ENCODE measurements around the gene KCNIP3.

- no peak for TF ChIP-seq POLR2A (IDR thresholded peaks at IDR 0.05)
- no peak for TF ChIP-seq CTCF (IDR thresholded peaks at IDR 0.05)
Observed at GRCh38 chr2:95326433-95327140, 29.4 kb downstream of the KCNIP3 start.

All from body of pancreas (tissue), 4 donors.